SK-N-SH (cell line): ENCODE results near the gene LPP. TPM values are rescaled to one million over a fixed set of nuclear protein-coding genes. Genes with fewer than 3 reads are reported as not detected.

Experiments
- CTCF ChIA-PET: fragments of 300-600, 350-600 bp; formaldehyde crosslinking; extraction: SDS; loops from one replicate; lab custom pipeline; 2021; lab: Yijun Ruan, JAX
- POLR2A ChIA-PET: fragments of 350-600 bp; sonication (Branson Sonifier 250); formaldehyde crosslinking; extraction: SDS; loops from one replicate; lab custom pipeline; 2020; ENCODE audit warnings: antibody characterized with exemption, inconsistent platforms; lab: Yijun Ruan, JAX
- DNase-seq: peaks from one replicate; pipeline ENCODE4 v3.0.0; 2012
- H2AFZ ChIP-seq: fragments of 200-600 bp; sonication (generic); 2 replicates; pipeline ENCODE4 v1.8.1; 2016; ENCODE audit warnings: antibody characterized with exemption, mild to moderate bottlenecking, low read depth
- H3F3A ChIP-seq: fragments of 200-600 bp; sonication (generic); replicated peaks from 2 replicates; pipeline ENCODE3; 2016; ENCODE audit warnings: antibody characterized with exemption, mild to moderate bottlenecking; ENCODE audit not compliant: insufficient read depth
- H3K27ac ChIP-seq, 2 experiments: fragments of 200-500 bp in 1 of 2; fragments of 200-600 bp in 1 of 2; sonication (Bioruptor generic) in 1 of 2; sonication (generic), shearing (Covaris generic) in 1 of 2; 2 replicates each; pipeline versions ENCODE4 v1.5.1 to v1.6.1; 2014 to 2016; ENCODE audit warnings: low read depth in 2 of 2, inconsistent platforms in 1 of 2, low read length in 1 of 2, mild to moderate bottlenecking in 1 of 2, mixed read lengths in 1 of 2
- H3K27me3 ChIP-seq: fragments of 200-600 bp; sonication (generic), shearing (Covaris generic); 2 replicates; pipeline ENCODE4 v1.6.1; 2016; ENCODE audit warnings: mixed run types; ENCODE audit not compliant: insufficient read depth
- H3K36me3 ChIP-seq, 2 experiments: fragments of 200-500 bp in 1 of 2; fragments of 200-600 bp in 1 of 2; sonication (Bioruptor generic) in 1 of 2; sonication (generic) in 1 of 2; replicated peaks in 1 of 2; 2 replicates each; pipeline versions ENCODE3 to v1.5.1; 2014 to 2016; ENCODE audit warnings: low read length in 1 of 2, mild to moderate bottlenecking in 1 of 2; ENCODE audit not compliant: insufficient read depth in 2 of 2, control insufficient read depth in 1 of 2
- H3K4me1 ChIP-seq, 2 experiments: fragments of 200-500 bp in 1 of 2; fragments of 200-600 bp in 1 of 2; sonication (Bioruptor generic) in 1 of 2; sonication (generic), shearing (Covaris generic) in 1 of 2; 2 replicates each; pipeline versions ENCODE4 v1.5.1 to v1.6.1; 2014 to 2016; ENCODE audit warnings: low read depth in 1 of 2, low read length in 1 of 2, mixed run types in 1 of 2; ENCODE audit not compliant: insufficient read depth in 2 of 2, control insufficient read depth in 1 of 2
- H3K4me2 ChIP-seq: fragments of 200-600 bp; sonication (generic), shearing (Covaris generic); 2 replicates; pipeline ENCODE4 v1.6.1; 2017; ENCODE audit warnings: mixed run types
- H3K4me3 ChIP-seq, 2 experiments: fragments of 200-500 bp in 1 of 2; fragments of 200-600 bp in 1 of 2; sonication (Bioruptor generic) in 1 of 2; sonication (generic), shearing (Covaris generic) in 1 of 2; 2 replicates each; pipeline versions ENCODE4 v1.5.1 to v1.8.1; 2014 to 2016; ENCODE audit warnings: low read depth in 2 of 2, inconsistent platforms in 1 of 2, low read length in 1 of 2, mild to moderate bottlenecking in 1 of 2, mixed read lengths in 1 of 2, moderate library complexity in 1 of 2
- H3K79me2 ChIP-seq: fragments of 200-600 bp; sonication (generic); 2 replicates; pipeline ENCODE4 v1.8.1; 2017; ENCODE audit warnings: mild to moderate bottlenecking; ENCODE audit not compliant: insufficient read depth
- H3K9ac ChIP-seq: fragments of 200-600 bp; sonication (generic); 2 replicates; pipeline ENCODE4 v1.6.1; 2017; ENCODE audit warnings: mixed run types
- H3K9me2 ChIP-seq: fragments of 200-600 bp; sonication (generic); 2 replicates; pipeline ENCODE4 v1.6.1; 2017; ENCODE audit warnings: mixed run types
- H3K9me3 ChIP-seq: fragments of 200-600 bp; sonication (generic); 2 replicates; pipeline ENCODE4 v1.6.1; 2017; ENCODE audit warnings: mixed run types, mild to moderate bottlenecking, moderate library complexity
- H4K20me1 ChIP-seq: fragments of 200-600 bp; sonication (generic); 2 replicates; pipeline ENCODE4 v1.6.1; 2017; ENCODE audit warnings: mild to moderate bottlenecking, mixed run types; ENCODE audit not compliant: insufficient read depth
- EZH2phosphoT487 ChIP-seq: fragments of 200-600 bp; sonication (generic); IDR thresholded peaks from 2 replicates; pipeline ENCODE4 v1.6.1; 2017; ENCODE audit warnings: low read depth, mixed run types, mild to moderate bottlenecking, antibody characterized with exemption, moderate library complexity, borderline replicate concordance
- FOSL2 ChIP-seq: IDR thresholded peaks from 2 replicates; pipeline ENCODE4 v1.4.0; 2012; ENCODE audit warnings: low read depth, mild to moderate bottlenecking, moderate library complexity, borderline replicate concordance
- GATA2 ChIP-seq: sonication (generic); formaldehyde crosslinking; IDR thresholded peaks from 2 replicates; pipeline ENCODE4 v1.5.0; 2020; ENCODE audit warnings: mild to moderate bottlenecking, missing genetic modification reagents
- JUND ChIP-seq: IDR thresholded peaks from 2 replicates; pipeline ENCODE4 v1.4.0; 2012
- RCOR1 ChIP-seq: fragments of 150-350 bp; IDR thresholded peaks from 2 replicates; pipeline ENCODE4 v1.6.1; 2017; ENCODE audit warnings: antibody characterized with exemption, low read length
- SIN3A ChIP-seq: IDR thresholded peaks from 2 replicates; pipeline ENCODE4 v1.6.1; 2012; ENCODE audit warnings: low read depth, mild to moderate bottlenecking, low read length, moderate library complexity, borderline replicate concordance
- WGBS: methylation state at CpG from one replicate; pipeline ENCODE4 v1.1.6; 2017; ENCODE audit warnings: low lambda C conversion rate; 5-methylcytosine and 5-hydroxymethylcytosine counted together
- polyA plus RNA-seq, 3 experiments: library from polyadenylated mRNA; depleted of rRNA; stranded (reverse); fragments of >200 nt; gene quantifications; 2 replicates each; pipeline ENCODE4 v1.2.3, GENCODE V29; 2012
- TF ChIP-seq, protein P1 (sequence below): fragments of 200-600 bp; sonication (generic); IDR thresholded peaks from 2 replicates; pipeline ENCODE4 v1.6.1; 2017; ENCODE audit warnings: antibody characterized with exemption, mild to moderate bottlenecking, moderate library complexity
- TF ChIP-seq, protein P2 (sequence below): fragments of 150-350 bp; IDR thresholded peaks from 2 replicates; pipeline ENCODE4 v1.6.1; 2017; ENCODE audit warnings: antibody characterized with exemption, low read length, low read depth, borderline replicate concordance

Gene LPP
- polyA plus RNA-seq, 1 of the 3 experiments (the other 2 are of a cell fraction) = 6.6 TPM

DNA sequence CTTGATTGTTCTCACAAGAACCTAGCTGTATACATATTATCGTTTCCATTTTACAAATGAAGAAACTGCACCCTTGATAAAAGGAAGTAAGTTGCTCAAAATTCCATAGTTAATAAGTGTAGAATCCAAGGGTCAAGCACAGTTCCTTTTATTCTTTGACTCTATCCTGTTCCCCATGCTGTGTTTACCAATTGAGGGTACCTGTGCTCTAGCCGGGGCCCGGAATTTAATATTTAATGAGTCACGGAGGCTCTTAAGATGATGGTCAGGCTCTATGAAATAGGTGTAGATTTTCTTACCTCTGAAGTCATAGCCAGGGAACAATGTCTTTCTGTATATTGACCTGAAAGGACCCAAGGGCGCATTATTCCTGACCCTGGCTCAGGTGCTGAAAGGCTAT is 65.2 kb downstream of the LPP start:
- H3K27ac ChIP-seq = no peak overlapping the region
- POLR2A ChIA-PET = no interaction called here
- no peaks in the 10 kb centered on the region for H3K9me2 ChIP-seq
- H3K9me3 ChIP-seq = no peaks in the 10 kb centered on the region
- CTCF ChIA-PET = no interaction called here
- peaks cover 0 to 14% of the 10 kb centered on the region in 2 experiments for H3K36me3 ChIP-seq
- 74% methylated on average over 5 of the region's 5 CpGs for WGBS
- H4K20me1 ChIP-seq = no peaks in the 10 kb centered on the region
- no peak overlapping the region for H3K9ac ChIP-seq
- no peak overlapping the region for H2AFZ ChIP-seq
- TF ChIP-seq JUND (no peak), GATA2 (CRISPR knock-in tag) (no peak), SIN3A (no peak), RCOR1 (no peak), FOSL2 (no peak)
- peaks cover 100% of the 10 kb centered on the region for H3K79me2 ChIP-seq
- DNase-seq = no peak
- H3F3A ChIP-seq = peaks cover 8% of the 10 kb centered on the region
- no peak overlapping the region for H3K4me3 ChIP-seq
- H3K4me2 ChIP-seq = no peak overlapping the region
- no peaks in the 10 kb centered on the region for H3K27me3 ChIP-seq
- 0 out of 4 replicates have a peak, but pooled peaks cover 0 to 3% of the 10 kb centered on the region in 2 experiments for H3K4me1 ChIP-seq

DNA sequence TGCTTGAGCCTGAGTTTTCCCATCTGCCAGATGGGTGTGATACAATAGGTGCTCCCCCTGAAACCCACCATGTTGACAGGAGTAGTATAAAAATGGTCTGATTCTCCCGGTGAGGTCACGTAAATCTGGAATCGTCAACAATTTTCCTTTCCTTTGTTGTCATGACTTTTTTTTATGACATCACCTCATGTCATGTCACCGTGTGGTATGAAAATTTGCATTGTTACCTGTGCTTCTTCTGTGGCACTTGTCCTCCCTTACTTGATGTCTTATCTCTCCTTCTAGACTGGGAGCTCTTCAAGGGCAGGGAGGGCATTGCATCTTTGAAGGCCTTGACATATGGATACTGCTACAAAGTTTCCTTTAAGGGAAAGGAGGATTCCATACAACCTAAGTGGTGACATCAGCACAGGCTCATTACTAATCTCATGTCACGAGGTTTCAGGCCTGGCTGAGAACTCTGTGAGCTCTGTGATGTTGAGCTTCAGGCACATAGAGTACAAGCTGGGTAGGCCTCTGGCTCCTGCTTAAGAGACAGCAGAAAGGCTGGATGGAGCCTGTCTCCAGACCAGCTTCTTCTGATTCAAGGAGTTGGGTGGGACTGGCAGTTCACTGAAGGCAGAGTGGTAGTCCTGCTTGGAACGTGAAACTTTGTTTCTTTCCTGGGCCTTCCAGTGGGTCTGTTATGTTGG is 66.3 kb downstream of the LPP start:
- peaks cover 8% of the 10 kb centered on the region for H3F3A ChIP-seq

More for the DNA sequence above, 66.3 kb downstream of the LPP start:
- Histone ChIP-seq H3K27me3 (no peaks in the 10 kb centered on the region), H3K36me3 (peaks cover 0 to 8% of the 10 kb centered on the region in 2 experiments), H3K79me2 (peaks cover 100% of the 10 kb centered on the region), H3K4me1 (0 out of 4 replicates have a peak, but pooled peaks cover 0 to 3% of the 10 kb centered on the region in 2 experiments), H2AFZ (no peak overlapping the region), H3K9me3 (no peaks in the 10 kb centered on the region), H4K20me1 (no peaks in the 10 kb centered on the region), H3K27ac (peak overlapping the region in 1 of 2 experiments; percentile 64; a peak in 2 of 4 replicates), H3K4me2 (peak overlapping the region; percentile 1; the same call in 1 of the 2 replicates), H3K9ac (peak overlapping the region; percentile 21; the same call in 1 of the 2 replicates), H3K9me2 (no peaks in the 10 kb centered on the region), H3K4me3 (no peak overlapping the region; a peak in 1 of 4 replicates)
- POLR2A ChIA-PET = no interaction called here
- WGBS = 65% methylated on average over 6 of the region's 6 CpGs
- no peak for TF ChIP-seq EZH2phosphoT487
- TF ChIP-seq, protein P1, sequence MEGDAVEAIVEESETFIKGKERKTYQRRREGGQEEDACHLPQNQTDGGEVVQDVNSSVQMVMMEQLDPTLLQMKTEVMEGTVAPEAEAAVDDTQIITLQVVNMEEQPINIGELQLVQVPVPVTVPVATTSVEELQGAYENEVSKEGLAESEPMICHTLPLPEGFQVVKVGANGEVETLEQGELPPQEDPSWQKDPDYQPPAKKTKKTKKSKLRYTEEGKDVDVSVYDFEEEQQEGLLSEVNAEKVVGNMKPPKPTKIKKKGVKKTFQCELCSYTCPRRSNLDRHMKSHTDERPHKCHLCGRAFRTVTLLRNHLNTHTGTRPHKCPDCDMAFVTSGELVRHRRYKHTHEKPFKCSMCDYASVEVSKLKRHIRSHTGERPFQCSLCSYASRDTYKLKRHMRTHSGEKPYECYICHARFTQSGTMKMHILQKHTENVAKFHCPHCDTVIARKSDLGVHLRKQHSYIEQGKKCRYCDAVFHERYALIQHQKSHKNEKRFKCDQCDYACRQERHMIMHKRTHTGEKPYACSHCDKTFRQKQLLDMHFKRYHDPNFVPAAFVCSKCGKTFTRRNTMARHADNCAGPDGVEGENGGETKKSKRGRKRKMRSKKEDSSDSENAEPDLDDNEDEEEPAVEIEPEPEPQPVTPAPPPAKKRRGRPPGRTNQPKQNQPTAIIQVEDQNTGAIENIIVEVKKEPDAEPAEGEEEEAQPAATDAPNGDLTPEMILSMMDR = no peak
- TF ChIP-seq, protein P2, sequence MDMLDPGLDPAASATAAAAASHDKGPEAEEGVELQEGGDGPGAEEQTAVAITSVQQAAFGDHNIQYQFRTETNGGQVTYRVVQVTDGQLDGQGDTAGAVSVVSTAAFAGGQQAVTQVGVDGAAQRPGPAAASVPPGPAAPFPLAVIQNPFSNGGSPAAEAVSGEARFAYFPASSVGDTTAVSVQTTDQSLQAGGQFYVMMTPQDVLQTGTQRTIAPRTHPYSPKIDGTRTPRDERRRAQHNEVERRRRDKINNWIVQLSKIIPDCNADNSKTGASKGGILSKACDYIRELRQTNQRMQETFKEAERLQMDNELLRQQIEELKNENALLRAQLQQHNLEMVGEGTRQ = no peak
- DNase-seq = no peak
- CTCF ChIA-PET = no interaction called here
